Effector memory CD4-positive, alpha-beta T cell (primary cell): ENCODE data around the gene TOPAZ1.

ENCODE experiments used
- DNase-seq, 3 donors: peaks; one replicate each; pipeline ENCODE4 v3.0.0-alpha.2; 2020
- H3K27ac ChIP-seq: 2 replicates; pipeline ENCODE4 v1.7.0; 2013; ENCODE audit warnings: mild to moderate bottlenecking, low read length, moderate library complexity; ENCODE audit not compliant: insufficient read depth, poor library complexity, severe bottlenecking
- H3K27me3 ChIP-seq: replicated peaks from 2 replicates; pipeline ENCODE4 v1.7.0; 2013; ENCODE audit warnings: mild to moderate bottlenecking, low read length; ENCODE audit not compliant: insufficient read depth, control insufficient read depth, poor library complexity, severe bottlenecking
- H3K36me3 ChIP-seq: 2 replicates; pipeline ENCODE4 v1.7.0; 2013; ENCODE audit warnings: mild to moderate bottlenecking, low read length, moderate library complexity; ENCODE audit not compliant: control insufficient read depth, insufficient read depth
- H3K4me1 ChIP-seq: 2 replicates; pipeline ENCODE4 v1.7.0; 2013; ENCODE audit warnings: low read length, mild to moderate bottlenecking; ENCODE audit not compliant: control insufficient read depth, insufficient read depth, poor library complexity, severe bottlenecking
- H3K4me3 ChIP-seq: 2 replicates; pipeline ENCODE4 v1.7.0; 2013; ENCODE audit warnings: low read length, low read depth, mild to moderate bottlenecking; ENCODE audit not compliant: insufficient read depth, poor library complexity, severe bottlenecking
- H3K9me3 ChIP-seq: 2 replicates; pipeline ENCODE4 v1.7.0; 2013; ENCODE audit warnings: mild to moderate bottlenecking, low read length, moderate library complexity; ENCODE audit not compliant: control insufficient read depth

TOPAZ1 gene

GRCh38 chr3:44238889-44239288 is 2.8 kb upstream of the TOPAZ1 start:
- Histone ChIP-seq H3K4me3 (no peak overlapping the region), H3K4me1 (no peaks in the 10 kb centered on the region), H3K27ac (no peak overlapping the region), H3K36me3 (no peaks in the 10 kb centered on the region), H3K9me3 (no peaks in the 10 kb centered on the region), H3K27me3 (no peaks in the 10 kb centered on the region)
- no peak for DNase-seq

GRCh38 chr3:44240061-44240460 is 1.6 kb upstream of the TOPAZ1 start:
- no peak for DNase-seq
- Histone ChIP-seq H3K27me3 (no peaks in the 10 kb centered on the region), H3K9me3 (no peaks in the 10 kb centered on the region), H3K36me3 (no peaks in the 10 kb centered on the region), H3K27ac (no peak overlapping the region), H3K4me1 (no peaks in the 10 kb centered on the region), H3K4me3 (no peak overlapping the region)

- no peak for DNase-seq
- Histone ChIP-seq H3K4me1 (no peaks in the 10 kb centered on the region), H3K9me3 (no peaks in the 10 kb centered on the region), H3K27ac (no peak overlapping the region), H3K4me3 (no peak overlapping the region), H3K27me3 (no peaks in the 10 kb centered on the region), H3K36me3 (no peaks in the 10 kb centered on the region)
Measured at GRCh38 chr3:44242721-44243120, 1.0 kb downstream of the TOPAZ1 start.

DNA sequence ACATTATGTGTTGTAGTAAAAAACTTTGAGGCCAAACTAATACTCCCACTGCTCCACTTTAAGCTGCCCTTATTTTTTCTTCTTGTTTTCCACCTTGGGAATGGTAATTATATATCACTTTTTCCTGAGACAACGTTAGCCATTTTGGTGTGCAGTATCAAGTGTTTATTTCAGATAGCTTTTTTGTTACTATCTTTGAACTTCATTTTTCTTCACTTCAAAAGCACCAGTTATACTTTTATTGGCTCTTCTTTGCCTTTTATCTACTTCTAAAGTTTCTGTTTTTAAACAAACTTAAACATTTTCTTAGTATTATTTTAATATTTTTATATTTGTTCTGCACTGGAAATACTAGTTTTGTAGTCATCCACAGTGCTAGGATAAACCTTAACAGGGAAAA is 6.5 kb downstream of the TOPAZ1 start:
- H3K4me1 ChIP-seq = no peaks in the 10 kb centered on the region
- no peak for DNase-seq

DNA sequence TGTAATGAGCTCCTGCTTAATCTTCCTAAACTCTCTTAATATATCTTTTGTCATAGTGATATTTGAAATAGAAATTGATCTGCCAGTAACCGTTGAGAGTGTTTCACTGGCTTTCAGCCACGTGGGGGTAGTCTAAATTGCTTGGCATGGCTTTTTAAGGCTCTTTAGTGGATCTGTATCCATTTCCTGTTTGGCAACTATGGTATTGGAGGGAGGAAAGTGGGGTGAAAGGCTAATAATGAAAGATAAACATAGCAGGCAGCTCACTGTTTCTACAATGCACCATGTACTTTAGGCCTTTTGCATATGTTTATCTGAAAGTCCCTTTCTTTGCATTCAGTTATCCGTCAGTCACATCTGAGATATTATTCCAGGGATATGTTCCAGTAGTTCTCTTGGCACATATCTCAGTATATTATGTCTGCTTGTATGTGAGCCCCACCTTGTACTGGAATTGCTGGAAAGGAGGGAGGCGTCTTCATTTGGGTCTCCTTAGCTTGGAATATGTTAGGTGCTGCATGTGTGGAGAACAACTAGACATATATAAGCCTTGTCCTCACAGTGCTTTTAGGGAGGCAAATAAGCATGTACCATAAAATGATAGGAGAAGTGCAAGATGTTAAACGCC is 10.8 kb downstream of the TOPAZ1 start:
- DNase-seq = no peak
- Histone ChIP-seq H3K4me1 (no peaks in the 10 kb centered on the region), H3K27me3 (no peaks in the 10 kb centered on the region), H3K27ac (no peak overlapping the region), H3K4me3 (no peak overlapping the region), H3K36me3 (no peaks in the 10 kb centered on the region), H3K9me3 (no peaks in the 10 kb centered on the region)

More for the DNA sequence above, 6.5 kb downstream of the TOPAZ1 start:
- Histone ChIP-seq H3K4me3 (no peak overlapping the region), H3K9me3 (no peaks in the 10 kb centered on the region), H3K27ac (no peak overlapping the region), H3K27me3 (no peaks in the 10 kb centered on the region), H3K36me3 (no peaks in the 10 kb centered on the region)

GRCh38 chr3:44259404-44259803 is 17.7 kb downstream of the TOPAZ1 start:
- no peak overlapping the region for H3K27ac ChIP-seq
- no peak overlapping the region for H3K4me3 ChIP-seq
- H3K36me3 ChIP-seq = no peaks in the 10 kb centered on the region
- H3K9me3 ChIP-seq = no peaks in the 10 kb centered on the region
- H3K4me1 ChIP-seq = no peaks in the 10 kb centered on the region
- no peak for DNase-seq
- H3K27me3 ChIP-seq = no peaks in the 10 kb centered on the region

DNA sequence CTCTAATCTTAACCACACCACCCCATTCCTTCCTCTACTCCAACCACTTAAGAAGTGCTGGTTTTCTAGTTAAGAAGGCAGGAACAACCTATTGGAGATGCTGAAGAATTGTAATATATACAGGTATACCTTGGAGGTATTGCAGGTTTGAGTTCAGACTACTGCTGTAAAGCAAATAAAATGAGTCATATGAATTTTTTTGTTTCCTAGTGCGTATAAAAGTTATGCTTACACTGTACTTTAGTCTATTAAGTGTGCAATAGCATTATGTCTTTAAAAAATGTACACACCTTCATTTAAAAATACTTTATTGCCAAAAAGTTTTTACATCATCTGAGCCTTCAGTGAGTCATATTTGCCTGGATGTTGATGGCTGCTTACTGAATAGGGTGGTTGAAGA is 22.5 kb downstream of the TOPAZ1 start:
- no peaks in the 10 kb centered on the region for H3K4me1 ChIP-seq
- H3K27me3 ChIP-seq = no peaks in the 10 kb centered on the region
- H3K4me3 ChIP-seq = no peak overlapping the region
- no peaks in the 10 kb centered on the region for H3K9me3 ChIP-seq
- DNase-seq = no peak
- no peaks in the 10 kb centered on the region for H3K36me3 ChIP-seq
- H3K27ac ChIP-seq = no peak overlapping the region

GRCh38 chr3:44265815-44266214 is 24.1 kb downstream of the TOPAZ1 start:
- Histone ChIP-seq H3K9me3 (no peaks in the 10 kb centered on the region), H3K4me1 (no peaks in the 10 kb centered on the region), H3K27me3 (no peaks in the 10 kb centered on the region), H3K4me3 (no peak overlapping the region), H3K36me3 (no peaks in the 10 kb centered on the region), H3K27ac (no peak overlapping the region)
- no peak for DNase-seq

DNA sequence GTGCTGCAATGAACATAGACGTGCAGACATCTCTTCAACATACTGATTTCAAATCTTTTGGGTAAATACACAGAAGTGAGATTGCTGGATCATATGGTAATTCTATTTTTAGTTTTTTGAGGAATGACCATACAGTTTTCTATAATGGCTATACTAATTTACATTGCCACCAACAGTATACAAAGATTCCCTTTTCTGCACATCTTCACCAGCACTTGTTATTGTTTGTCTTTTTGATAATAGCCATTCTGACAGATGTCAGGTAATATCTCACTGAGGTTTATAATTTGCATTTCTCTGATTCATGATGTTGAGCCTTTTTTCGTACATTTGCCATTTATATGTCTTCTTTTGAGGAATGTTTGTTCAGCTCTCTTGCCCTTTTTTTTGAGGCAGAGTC is 30.5 kb downstream of the TOPAZ1 start:
- no peaks in the 10 kb centered on the region for H3K9me3 ChIP-seq
- no peak for DNase-seq
- no peaks in the 10 kb centered on the region for H3K27me3 ChIP-seq
- H3K27ac ChIP-seq = no peak overlapping the region
- H3K4me1 ChIP-seq = no peaks in the 10 kb centered on the region
- no peaks in the 10 kb centered on the region for H3K36me3 ChIP-seq
- no peak overlapping the region for H3K4me3 ChIP-seq

GRCh38 chr3:44277925-44278324 is 36.2 kb downstream of the TOPAZ1 start:
- Histone ChIP-seq H3K27ac (no peak overlapping the region), H3K9me3 (no peaks in the 10 kb centered on the region), H3K4me3 (no peak overlapping the region), H3K36me3 (no peaks in the 10 kb centered on the region), H3K27me3 (no peaks in the 10 kb centered on the region), H3K4me1 (no peaks in the 10 kb centered on the region)
- DNase-seq = no peak
